Keratinocyte (primary cell): ENCODE measurements around the gene UBE2K. TPM values are rescaled to one million over a fixed set of nuclear protein-coding genes. Genes with fewer than 3 reads are reported as not detected.

Experiments
- DNase-seq: peaks from one replicate; pipeline ENCODE4 v3.0.0-alpha.2; 2011; ENCODE audit warnings: low read depth, missing footprints, low spot score
- FAIRE-seq: peaks from 2 replicates; lab custom pipeline; 2011; peaks lifted over from hg19 to GRCh38; lab: Jason Lieb, UNC
- H2AFZ ChIP-seq: 2 replicates; pipeline ENCODE4 v1.6.0; 2012; ENCODE audit warnings: low read length, control low read depth, inconsistent platforms; ENCODE audit not compliant: control insufficient read depth
- H3K27ac ChIP-seq: 2 replicates; pipeline ENCODE4 v1.5.1; 2011; ENCODE audit warnings: low read length; ENCODE audit not compliant: control insufficient read depth, insufficient read depth
- H3K27me3 ChIP-seq: 3 replicates; pipeline ENCODE4 v1.6.0; 2011; ENCODE audit warnings: low read length; ENCODE audit not compliant: control insufficient read depth, insufficient read depth; ENCODE audit errors: extremely low read depth
- H3K36me3 ChIP-seq, 2 experiments: 2 replicates in 1 of 2; 3 replicates in 1 of 2; pipeline ENCODE4 v1.5.1; 2011; ENCODE audit warnings: low read length in 2 of 2, mild to moderate bottlenecking in 1 of 2; ENCODE audit not compliant: control insufficient read depth in 2 of 2, insufficient read depth in 2 of 2; ENCODE audit errors: extremely low read depth in 1 of 2
- H3K4me1 ChIP-seq: 3 replicates; pipeline ENCODE4 v1.5.1; 2011; ENCODE audit warnings: low read length; ENCODE audit not compliant: control insufficient read depth, insufficient read depth; ENCODE audit errors: extremely low read depth
- H3K4me2 ChIP-seq: 3 replicates; pipeline ENCODE4 v1.6.0; 2011; ENCODE audit warnings: low read depth, low read length; ENCODE audit not compliant: control insufficient read depth, insufficient read depth; ENCODE audit errors: extremely low read depth
- H3K4me3 ChIP-seq, 3 experiments: fragments of 200-600 bp in 1 of 3; sonication (generic) in 1 of 3; 2 replicates in 2 of 3; 3 replicates in 1 of 3; pipeline ENCODE4 v1.5.1; 2011 to 2016; ENCODE audit warnings: low read length in 3 of 3, mild to moderate bottlenecking in 3 of 3, control low read depth in 2 of 3, inconsistent platforms in 1 of 3, low read depth in 1 of 3, mixed read lengths in 1 of 3, mixed run types in 1 of 3, moderate library complexity in 1 of 3; ENCODE audit not compliant: control insufficient read depth in 2 of 3, insufficient read depth in 2 of 3; ENCODE audit errors: extremely low read depth in 1 of 3
- H3K79me2 ChIP-seq: 2 replicates; pipeline ENCODE4 v1.6.0; 2012; ENCODE audit warnings: low read length; ENCODE audit not compliant: control insufficient read depth, insufficient read depth
- H3K9ac ChIP-seq: 3 replicates; pipeline ENCODE4 v1.6.0; 2011; ENCODE audit warnings: low read length; ENCODE audit not compliant: control insufficient read depth, insufficient read depth; ENCODE audit errors: extremely low read depth
- H3K9me1 ChIP-seq: 3 replicates; pipeline ENCODE4 v1.6.0; 2011; ENCODE audit warnings: low read length; ENCODE audit not compliant: control insufficient read depth, insufficient read depth; ENCODE audit errors: extremely low read depth
- H3K9me3 ChIP-seq: 2 replicates; pipeline ENCODE4 v1.5.1; 2012; ENCODE audit warnings: low read depth, low read length; ENCODE audit not compliant: control insufficient read depth
- H4K20me1 ChIP-seq: 3 replicates; pipeline ENCODE4 v1.6.0; 2011; ENCODE audit warnings: low read length; ENCODE audit not compliant: control insufficient read depth, insufficient read depth; ENCODE audit errors: extremely low read depth
- EZH2 ChIP-seq: IDR thresholded peaks from one replicate; pipeline ENCODE4 v1.6.1; 2012; ENCODE audit warnings: inconsistent platforms, mild to moderate bottlenecking, low read length, moderate library complexity
- dilution Hi-C: fragments of 300-500 bp; cut with MboI; formaldehyde crosslinking; loops from one replicate; pipeline ENCODE4 v1.7.0; 2020; ENCODE audit warnings: low sequenced_read_pairs; ENCODE audit not compliant: extremely low pct_ligation_motif_present
- polyA plus RNA-seq, 5 experiments: library from polyadenylated mRNA; depleted of rRNA in 3 of 5; stranded (reverse) in 3 of 5; stranded (forward) in 1 of 5; unstranded in 1 of 5; fragments of >200 nt; gene quantifications; 1 replicate in 1 of 5; 2 replicates in 3 of 5; 3 replicates in 1 of 5; pipeline versions ENCODE4 v1.2.1 to v1.2.3, GENCODE V29; 2011 to 2012; ENCODE audit warnings: missing spikeins in 2 of 5, low read depth in 1 of 5, low replicate concordance in 1 of 5
- TF ChIP-seq, protein P1 (sequence below), 3 experiments: IDR thresholded peaks in 1 of 3; conservative IDR thresholded peaks in 1 of 3; optimal IDR thresholded peaks in 1 of 3; 2 replicates in 2 of 3; 3 replicates in 1 of 3; pipeline versions ENCODE3 to v1.5.1; 2011; ENCODE audit warnings: low read length in 3 of 3, mild to moderate bottlenecking in 3 of 3, moderate library complexity in 2 of 3, control low read depth in 1 of 3, inconsistent platforms in 1 of 3; ENCODE audit not compliant: insufficient read depth in 2 of 3; ENCODE audit errors: extremely low read depth in 1 of 3

UBE2K gene
- polyA plus RNA-seq, 1 donor (not counting 4 experiments of a cell fraction or from before 2014, with no cell fraction given) = 163 TPM

DNA sequence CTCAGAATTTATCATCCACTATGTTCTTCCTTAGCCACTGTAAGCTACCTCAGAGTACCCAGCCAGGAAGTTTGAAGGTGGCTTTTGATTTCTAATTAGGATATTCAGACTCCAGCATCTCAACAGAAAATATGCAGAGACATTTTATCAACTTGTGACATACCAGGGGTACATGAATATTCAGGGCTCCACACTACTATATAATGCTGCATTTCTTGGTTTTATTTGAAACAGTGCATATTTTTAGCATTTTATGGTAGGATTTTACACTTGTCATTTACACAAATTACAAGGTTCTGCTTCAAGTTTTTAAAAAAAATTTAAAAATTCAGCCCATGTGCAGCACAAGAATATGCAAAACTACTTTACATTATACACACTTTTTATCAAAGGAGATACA, 124.7 kb downstream of the UBE2K start:
- H3K27me3 ChIP-seq = no peaks in the 10 kb centered on the region
- H4K20me1 ChIP-seq = peaks cover 2% of the 10 kb centered on the region
- H3K9me3 ChIP-seq = no peaks in the 10 kb centered on the region
- H3K27ac ChIP-seq = no peak overlapping the region
- no peak overlapping the region for H3K4me3 ChIP-seq
- no peak overlapping the region for H3K9ac ChIP-seq
- DNase-seq (no peak), FAIRE-seq (no peak)
- H3K79me2 ChIP-seq = no peaks in the 10 kb centered on the region
- no peaks in the 10 kb centered on the region for H3K9me1 ChIP-seq
- peaks cover 5 to 11% of the 10 kb centered on the region in 2 experiments for H3K36me3 ChIP-seq
- dilution Hi-C loops = no loop called here
- no peaks in the 10 kb centered on the region for H3K4me1 ChIP-seq
- H3K4me2 ChIP-seq = no peak overlapping the region
- H2AFZ ChIP-seq = no peak overlapping the region
- TF ChIP-seq, protein P1, sequence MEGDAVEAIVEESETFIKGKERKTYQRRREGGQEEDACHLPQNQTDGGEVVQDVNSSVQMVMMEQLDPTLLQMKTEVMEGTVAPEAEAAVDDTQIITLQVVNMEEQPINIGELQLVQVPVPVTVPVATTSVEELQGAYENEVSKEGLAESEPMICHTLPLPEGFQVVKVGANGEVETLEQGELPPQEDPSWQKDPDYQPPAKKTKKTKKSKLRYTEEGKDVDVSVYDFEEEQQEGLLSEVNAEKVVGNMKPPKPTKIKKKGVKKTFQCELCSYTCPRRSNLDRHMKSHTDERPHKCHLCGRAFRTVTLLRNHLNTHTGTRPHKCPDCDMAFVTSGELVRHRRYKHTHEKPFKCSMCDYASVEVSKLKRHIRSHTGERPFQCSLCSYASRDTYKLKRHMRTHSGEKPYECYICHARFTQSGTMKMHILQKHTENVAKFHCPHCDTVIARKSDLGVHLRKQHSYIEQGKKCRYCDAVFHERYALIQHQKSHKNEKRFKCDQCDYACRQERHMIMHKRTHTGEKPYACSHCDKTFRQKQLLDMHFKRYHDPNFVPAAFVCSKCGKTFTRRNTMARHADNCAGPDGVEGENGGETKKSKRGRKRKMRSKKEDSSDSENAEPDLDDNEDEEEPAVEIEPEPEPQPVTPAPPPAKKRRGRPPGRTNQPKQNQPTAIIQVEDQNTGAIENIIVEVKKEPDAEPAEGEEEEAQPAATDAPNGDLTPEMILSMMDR (optimal IDR thresholded peaks at IDR 0.05 in 1 of 3, IDR thresholded peaks at IDR 0.05 in 1 of 3, conservative IDR thresholded peaks at IDR 0.05 in 1 of 3; ENCODE audit: extremely low read depth in 1 of 3, insufficient read depth in 2 of 3, low read length in 3 of 3) = no peak
- TF ChIP-seq EZH2 = no peak

DNA sequence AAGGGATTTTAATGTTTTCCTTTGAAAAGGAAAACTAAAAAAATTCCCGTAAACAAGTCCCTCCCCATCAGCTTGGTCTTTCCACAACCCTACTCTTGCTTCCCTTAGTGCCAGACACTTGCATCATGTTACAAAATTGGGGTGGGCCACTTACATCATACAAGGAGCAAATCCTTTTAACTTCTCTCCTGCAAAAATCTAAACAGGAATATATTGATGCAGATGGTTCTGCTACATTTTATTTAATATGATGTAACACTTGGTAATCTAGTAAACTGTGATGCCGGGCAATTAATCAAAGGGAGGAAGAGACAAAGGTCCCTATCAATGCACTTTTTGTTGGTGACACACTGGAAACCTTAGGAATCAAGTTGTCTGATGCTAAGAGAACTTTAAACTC, 125.3 kb downstream of the UBE2K start:
- dilution Hi-C loops = no loop called here
- Histone ChIP-seq H3K27ac (no peak overlapping the region), H2AFZ (no peak overlapping the region), H3K9me1 (no peaks in the 10 kb centered on the region), H3K4me1 (no peaks in the 10 kb centered on the region), H3K27me3 (no peaks in the 10 kb centered on the region), H3K36me3 (peaks cover 5 to 12% of the 10 kb centered on the region in 2 experiments), H3K9me3 (no peaks in the 10 kb centered on the region), H3K9ac (no peak overlapping the region), H3K79me2 (no peaks in the 10 kb centered on the region), H4K20me1 (peaks cover 2% of the 10 kb centered on the region), H3K4me2 (no peak overlapping the region), H3K4me3 (no peak overlapping the region)
- FAIRE-seq = no peak
- DNase-seq = no peak
- TF ChIP-seq, protein P1 (optimal IDR thresholded peaks at IDR 0.05 in 1 of 3, IDR thresholded peaks at IDR 0.05 in 1 of 3, conservative IDR thresholded peaks at IDR 0.05 in 1 of 3; ENCODE audit: extremely low read depth in 1 of 3, insufficient read depth in 2 of 3, low read length in 3 of 3) = no peak
- TF ChIP-seq EZH2 = no peak
